ENCODE measurements around the gene PLPPR4.
"Not testable (repeated sequence)": the region's sequence is repeated elsewhere in the genome, so short reads cannot be mapped to it uniquely, and the experiment has no call there.

The PLPPR4 gene

DNA sequence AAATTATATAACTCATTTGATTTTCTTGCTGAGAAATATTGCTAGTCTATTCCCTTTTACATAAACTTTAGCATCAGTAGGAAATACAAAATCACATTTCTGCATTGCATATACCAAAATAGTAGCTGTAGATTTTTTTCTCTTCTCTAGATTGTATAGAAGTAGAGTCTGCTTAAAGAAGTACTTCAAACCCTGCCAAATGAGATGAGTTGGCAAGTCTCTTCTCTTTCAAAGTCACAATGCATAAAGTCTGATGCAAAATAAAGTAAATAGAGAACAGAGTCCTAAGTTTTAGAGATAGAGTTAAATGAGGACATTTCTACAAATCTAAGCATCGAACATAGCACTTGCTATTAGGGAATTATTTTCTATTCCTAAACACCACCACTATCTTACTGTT lies 6.4 kb downstream of the PLPPR4 start:
- DNase-seq = no peak

DNA sequence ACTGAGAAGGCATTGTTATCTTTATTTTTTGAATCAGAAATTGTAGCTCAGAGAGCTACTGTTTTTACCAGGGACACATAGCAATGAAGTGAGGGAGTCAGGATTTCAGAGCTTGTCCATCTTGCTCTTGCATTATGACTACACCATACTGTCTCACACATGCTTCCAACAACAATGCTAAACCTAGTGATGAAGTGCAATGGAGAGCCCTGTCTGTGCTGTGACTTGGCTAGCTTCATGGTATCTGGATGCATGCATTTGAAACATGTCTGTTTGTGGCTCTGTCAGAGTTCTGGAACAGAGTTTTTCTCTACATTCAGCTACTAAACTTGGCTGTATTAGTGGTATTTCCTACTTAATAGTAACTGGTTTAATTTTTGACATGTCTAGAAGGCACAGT lies 7.0 kb downstream of the PLPPR4 start:
- DNase-seq = no peak

DNA sequence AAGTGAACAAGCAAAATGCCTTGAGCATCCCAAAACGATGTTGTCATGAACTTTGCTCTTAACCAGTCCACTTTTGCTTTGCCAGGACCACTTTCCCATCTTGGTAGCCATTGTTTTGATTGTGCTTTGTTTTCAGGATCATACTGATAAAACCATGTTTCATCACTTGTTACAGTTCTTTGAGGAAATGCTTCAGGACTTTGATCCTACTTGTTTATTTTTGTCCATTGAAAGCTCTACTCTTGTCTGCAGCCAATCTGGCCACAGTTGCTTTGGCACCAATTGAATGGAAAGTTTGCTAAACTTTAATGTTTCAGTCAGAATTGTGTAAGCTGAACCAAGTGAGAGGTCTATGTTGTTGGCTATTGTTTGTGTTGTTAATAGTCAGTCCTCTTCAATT lies 12.8 kb downstream of the PLPPR4 start:
- no peak for DNase-seq

DNA sequence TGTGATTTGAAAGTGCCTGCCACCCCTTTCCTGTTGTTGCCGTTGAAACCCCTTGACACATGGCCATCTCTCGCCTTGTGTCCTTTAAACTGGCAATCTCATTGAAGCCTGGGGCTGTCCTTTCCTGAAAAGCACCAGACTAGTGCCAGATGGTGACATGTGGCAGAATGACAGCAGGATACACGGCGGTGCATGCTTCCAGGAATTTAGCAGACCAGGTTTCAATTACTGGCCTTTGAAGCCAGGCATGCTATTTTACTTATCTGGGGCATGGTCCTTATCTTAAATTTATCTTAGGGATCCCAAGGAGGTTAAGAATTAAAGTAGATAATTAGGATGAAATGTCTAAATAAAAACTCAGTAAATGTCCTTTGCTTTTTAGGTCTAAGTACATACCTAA lies 15.2 kb downstream of the PLPPR4 start:
- no peak for DNase-seq

DNA sequence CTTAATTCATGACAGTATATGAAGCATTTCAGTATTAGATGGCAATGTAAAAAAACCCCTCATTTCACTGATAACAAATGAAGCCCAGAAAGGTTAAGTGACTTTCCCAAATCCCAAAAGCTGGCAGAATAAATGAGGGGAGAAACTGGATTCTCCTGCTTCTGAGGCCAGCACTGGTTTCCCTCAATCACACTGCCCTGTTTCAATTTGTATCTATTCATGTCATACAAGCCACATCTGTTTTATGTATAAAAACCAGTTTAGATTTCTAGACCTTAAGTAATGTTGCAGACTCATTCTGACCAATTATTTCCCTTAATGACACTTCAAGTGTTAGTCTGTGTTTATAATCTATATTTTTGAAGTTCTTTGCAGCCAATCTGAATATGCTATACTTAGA lies 16.8 kb downstream of the PLPPR4 start:
- DNase-seq = no peak

DNA sequence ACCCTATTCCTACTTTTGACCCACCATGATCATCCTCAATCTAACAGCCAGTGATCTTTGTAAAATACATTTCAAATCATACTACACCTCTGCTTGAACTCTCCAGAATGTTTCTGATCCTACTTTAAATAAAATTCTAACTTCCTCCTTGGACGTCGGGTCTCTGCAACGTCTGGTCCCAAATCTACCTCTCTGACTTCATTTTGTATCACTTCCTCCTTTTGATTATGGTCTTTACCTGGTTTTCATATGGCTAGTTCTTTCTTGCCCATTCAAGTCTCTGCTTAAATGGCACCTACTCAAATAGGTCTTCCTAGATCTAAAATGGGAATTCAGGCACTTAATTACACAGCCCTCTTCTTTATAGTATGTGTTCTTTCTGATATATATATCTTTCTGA lies 18.2 kb downstream of the PLPPR4 start:
- DNase-seq = no peak

DNA sequence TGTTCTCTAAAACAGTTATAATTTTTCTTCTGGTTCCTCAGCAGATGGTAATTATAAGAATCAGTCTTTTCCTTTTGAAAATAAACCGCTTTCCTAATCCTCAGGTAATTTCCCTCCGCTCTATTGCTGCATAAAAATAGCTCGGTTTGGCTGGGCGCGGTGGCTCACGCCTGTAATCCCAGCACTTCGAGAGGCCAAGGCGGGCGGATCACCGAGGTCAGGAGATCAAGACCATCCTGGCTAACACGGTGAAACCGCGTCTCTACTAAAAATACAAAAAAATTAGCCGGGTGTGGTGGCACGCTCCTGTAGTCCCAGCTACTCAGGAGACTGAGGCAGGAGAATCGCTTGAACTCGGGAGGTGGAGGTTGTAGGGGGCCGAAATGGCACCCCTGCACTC lies 19.2 kb downstream of the PLPPR4 start:
- DNase-seq = not testable (repeated sequence)

DNA sequence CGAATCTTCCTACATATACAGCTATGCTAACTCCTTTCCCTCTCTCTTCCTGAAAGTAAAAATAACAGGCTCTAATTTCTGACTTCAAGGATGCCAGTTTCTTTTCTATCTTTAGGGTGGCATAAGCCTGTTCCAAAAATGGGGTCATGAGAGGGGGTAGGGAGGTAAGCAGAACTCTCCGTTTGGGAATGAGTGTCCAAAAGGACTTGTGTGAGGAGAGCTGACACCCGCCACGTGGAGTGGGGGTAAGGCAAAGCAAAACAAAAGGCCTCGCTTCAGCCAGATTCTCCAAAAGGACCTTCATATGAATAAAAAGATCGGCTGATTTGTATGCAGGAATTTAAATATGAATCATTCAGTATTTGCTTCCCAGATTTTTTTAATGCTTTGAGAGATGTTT lies 28.6 kb downstream of the PLPPR4 start:
- DNase-seq = no peak

DNA sequence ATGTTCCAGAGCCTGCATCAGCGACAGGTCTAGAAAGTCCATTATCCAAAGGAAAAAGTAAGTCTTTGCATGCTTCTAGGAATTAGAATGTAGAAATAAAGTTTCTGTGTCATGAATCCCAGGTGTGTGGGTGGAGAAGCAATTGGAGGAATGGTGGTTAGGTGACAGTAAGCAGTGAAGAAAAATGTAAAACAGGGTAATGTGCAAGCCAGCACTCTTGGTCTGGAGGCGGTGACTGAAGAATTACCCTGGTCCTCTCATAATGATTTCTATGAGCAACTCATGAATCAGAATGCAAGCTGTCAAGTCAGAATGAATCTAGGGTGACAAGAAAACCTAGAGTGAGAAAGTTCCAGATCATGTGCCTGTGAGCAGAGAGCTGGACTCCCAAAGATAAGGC lies 33.6 kb downstream of the PLPPR4 start:
- no peak for DNase-seq

DNA sequence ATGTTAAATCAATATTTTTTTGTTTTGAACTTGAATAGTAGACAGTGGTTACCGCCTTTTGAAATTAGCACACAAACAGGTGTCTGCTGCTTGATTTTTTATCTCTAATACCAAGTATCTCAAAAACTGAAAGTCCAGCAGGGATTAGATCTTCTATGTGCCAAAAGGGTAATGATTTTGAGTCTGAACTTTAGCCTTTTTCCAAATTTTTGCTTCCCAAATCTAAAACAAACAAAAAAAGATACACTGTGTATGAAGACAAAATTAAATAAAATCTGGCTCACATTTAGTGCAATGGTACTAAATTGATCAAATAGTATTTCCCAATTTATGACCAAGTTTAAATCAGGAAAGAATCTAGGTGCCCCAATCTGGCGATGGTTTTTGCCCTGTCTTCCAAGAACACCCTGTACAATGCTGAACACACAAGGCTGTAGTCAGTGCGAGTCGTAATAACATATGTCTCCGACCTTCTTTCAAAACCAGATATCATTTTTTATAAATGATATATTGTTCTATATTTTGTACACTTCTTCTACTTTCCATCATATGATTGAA lies 40.5 kb downstream of the PLPPR4 start:
- no peak for DNase-seq

DNA sequence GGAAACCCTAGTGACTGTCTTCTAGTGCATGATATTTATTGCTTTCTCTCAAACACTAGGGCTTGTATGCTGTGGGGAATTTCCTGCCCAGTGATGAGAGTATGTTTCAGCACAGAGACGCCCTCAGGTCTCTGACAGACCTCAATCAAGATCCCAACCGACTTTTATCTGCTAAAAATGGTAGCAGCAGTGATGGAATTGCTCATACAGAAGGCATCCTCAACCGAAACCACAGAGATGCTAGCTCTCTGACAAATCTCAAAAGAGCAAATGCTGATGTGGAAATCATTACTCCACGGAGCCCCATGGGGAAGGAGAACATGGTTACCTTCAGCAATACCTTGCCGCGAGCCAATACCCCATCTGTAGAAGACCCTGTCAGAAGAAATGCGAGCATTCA lies 41.3 kb downstream of the PLPPR4 start:
- peak; percentile 29 for DNase-seq

DNA sequence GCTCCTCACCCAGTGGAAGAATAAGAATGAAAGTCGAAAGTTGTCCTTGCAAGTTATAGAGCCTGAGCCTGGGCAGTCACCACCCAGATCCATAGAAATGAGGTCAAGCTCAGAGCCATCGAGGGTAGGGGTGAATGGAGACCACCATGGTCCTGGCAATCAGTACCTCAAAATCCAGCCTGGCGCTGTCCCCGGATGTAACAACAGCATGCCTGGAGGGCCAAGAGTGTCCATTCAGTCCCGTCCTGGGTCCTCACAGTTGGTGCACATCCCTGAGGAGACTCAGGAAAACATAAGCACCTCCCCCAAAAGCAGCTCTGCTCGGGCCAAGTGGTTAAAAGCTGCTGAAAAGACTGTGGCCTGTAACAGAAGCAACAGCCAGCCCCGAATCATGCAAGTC lies 41.8 kb downstream of the PLPPR4 start:
- DNase-seq = no peak

DNA sequence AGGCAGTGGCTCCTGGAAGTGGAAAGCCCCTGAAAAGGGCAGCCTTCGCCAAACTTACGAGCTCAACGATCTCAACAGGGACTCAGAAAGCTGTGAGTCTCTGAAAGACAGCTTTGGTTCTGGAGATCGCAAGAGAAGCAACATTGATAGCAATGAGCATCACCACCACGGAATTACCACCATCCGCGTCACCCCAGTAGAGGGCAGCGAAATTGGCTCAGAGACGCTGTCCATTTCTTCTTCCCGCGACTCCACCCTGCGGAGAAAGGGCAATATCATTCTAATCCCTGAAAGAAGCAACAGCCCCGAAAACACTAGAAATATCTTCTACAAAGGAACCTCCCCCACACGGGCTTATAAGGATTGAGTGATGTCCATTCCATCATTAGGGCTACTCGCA lies 42.4 kb downstream of the PLPPR4 start:
- no peak for DNase-seq

DNA sequence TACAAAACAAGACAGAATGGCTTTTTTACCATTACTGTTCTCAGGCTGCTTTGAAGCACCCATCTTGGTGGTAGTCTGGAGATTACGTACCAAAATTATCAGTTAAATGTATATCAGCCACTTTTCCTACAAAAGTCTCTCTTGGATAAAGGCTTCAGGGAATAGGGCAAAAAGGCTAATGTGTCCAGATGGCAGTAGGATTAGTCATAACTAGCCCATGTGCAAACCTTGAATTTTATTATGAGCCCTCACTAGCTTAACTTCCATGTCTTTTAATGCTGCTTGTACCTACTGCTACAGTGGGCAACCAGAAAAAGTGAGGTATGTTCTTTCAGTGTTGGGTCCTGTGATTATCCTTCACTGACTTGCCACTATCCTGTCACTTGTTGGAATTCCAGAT lies 51.0 kb downstream of the PLPPR4 start:
- DNase-seq = no peak

DNA sequence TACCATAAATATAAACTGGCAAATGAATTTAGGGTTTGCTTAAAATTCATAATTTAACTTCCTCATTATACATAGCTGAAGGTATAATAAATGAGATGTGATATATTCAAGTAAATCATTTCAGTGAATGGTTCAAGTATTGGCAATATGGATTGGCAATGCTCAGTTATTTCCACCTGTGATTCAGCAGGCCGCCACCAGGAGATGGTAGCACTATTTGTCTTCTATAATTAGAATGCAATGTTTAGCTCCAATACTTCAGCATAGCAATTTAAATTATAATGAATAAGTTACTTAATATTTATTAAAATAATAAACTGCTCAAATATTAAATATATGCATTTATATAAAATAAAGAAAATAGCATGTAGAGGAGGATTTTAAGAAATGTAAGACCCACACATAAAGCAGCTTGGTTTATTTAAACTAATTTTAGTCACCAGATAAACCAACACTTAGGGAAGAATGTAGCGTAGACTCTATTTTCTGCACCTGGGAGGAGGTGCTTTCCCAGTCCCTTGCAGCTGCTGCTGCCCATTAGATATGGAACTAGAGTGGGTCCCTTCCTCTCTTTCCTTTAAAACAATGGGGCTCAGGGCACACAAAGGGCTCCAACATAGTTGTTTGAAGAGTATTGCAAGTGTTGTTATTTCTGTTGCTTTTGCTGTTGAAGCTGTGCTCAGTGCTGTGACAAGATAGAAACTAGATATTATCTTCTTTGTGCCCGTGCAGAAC lies 62.1 kb downstream of the PLPPR4 start:
- DNase-seq = no peak

DNA sequence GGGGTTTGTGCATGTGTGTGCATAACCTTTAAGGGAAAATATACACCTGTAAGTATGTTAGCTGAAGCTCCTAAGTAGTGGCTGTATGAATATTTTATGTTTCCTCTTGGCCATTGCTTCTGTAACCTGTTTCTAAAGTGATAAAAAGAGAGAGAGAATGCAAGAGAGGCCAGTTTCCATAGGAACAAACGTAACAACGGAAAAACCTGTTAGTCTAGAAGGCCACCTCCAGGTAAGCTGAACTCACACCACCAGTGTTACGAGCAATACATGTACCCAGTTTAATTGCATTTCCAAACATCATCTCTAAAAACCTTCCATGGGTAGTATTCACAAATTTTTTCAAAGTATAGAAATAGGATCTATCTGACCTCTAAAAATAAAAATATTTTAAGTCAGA lies 63.1 kb downstream of the PLPPR4 start:
- no peak for DNase-seq

DNA sequence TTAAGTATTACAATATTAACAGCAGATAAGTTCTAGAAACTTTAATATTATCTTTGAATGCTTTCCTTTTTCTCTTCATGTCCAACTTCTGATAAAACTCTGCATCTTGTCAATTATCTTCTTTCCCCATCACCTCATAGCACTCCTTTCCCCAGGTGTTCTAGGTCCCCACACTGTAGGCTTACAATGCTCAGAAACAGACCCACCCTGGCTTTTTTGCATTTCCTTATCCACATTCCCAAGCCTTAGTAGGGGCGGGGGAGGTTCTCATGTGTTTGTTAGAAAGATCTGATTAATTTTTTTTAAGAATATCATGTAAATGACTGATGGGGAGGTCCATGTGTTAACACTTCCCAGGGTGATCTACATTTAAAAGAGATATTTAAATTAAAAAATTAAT lies 63.9 kb downstream of the PLPPR4 start:
- DNase-seq = no peak

DNA sequence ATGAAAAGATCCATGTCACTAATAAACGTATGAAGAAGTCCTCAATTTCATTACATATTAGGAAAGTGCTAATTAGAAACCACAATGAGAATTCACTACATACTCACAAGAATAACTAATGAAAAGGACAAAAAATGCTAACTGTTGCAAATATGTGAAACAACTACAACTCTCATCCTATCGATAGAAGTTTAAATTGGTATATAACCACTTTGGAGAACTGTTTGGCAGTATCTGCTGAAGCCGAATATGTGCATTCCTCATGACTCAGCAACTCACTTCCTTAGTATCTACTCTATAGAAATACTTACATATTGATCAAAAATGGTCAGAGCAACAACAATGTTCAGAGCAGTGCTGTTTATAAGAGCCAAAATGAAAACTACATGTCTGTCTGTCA lies 66.8 kb downstream of the PLPPR4 start:
- DNase-seq = no peak

DNA sequence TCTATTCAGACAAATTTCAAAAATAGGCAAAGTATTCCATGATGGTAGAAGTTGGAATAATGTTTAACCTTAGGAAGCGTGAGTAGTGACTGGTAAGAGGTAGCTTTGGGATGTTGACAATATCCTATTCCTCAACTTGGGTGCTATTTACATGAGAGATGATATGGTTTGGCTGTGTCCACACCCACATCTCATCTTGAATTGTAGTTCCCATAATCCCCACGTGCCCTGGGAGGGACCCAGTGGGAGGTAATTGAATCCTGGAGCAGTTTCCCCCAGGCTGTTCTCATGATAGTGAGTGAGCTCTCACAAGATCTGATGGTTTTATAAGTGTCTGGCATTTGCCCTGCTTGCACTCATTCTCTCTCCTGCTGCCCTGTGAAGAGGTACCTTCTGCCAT lies 67.3 kb downstream of the PLPPR4 start:
- DNase-seq = no peak

DNA sequence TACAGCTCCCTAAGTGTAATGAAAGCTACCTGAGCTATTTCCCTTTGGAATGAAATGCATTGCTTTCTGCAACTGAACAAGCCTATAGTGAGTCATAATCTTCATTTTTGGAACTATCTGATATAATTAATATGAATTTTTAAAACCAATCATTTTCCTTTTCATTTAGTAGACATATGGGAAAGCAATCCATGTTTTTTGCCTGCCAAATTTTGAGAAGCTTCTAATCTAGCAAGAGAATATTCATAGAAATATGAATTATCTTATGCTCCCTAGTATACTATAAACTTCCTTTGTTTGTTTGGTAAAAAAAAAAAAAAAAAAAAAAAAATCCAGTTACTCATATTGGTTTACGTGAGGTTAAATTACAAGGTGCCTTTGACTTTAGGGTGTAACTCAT lies 68.3 kb downstream of the PLPPR4 start:
- no peak for DNase-seq

DNA sequence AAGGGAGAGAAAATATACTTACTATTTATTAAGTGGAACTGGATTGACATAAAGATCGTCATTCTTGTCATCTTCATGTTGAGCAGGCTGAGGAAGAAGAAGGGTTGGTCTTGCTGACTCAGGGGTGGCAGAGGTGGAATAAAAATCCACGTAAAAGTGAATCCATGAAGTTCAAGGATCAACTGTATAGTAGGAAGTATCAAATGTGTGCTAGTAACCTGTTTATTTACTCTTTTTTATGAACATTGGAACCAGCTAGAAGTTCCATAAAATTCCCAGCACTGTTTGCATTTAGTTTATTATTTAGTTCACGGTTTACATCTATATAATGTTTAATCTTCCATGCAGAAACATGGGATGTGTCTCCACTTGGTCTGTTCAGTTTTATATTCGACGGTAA lies 70.7 kb downstream of the PLPPR4 start:
- no peak for DNase-seq

DNA sequence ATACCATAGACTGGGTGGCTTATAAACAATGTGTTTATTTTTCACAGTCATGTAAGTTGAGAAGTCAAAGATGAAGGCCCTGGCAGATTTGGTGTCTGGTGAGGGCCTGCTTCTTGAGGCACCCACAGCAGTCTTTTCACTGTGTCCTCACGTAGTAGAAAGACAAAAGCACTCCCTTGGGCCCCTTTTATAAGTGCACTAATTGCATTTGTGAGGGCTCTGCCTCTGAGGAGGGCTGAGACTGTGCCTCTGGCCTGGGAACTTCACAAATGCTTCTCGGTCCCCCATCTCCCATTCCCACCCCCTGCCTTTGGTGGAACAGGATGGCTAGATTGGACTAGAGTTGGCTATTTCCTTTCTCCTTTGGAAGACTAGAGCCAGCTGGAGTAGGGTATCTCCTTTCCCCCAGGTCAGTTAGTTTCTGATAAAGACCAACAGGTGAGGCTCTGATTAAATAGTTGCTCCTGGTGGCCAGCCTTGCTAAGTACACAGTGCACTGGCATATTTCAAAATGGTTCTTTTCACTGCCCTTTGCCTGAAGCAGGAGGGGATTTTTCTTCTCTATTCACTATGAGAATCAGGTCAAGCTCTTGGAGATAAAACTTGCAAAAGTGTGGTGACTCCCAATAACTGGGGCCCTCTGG lies 82.9 kb downstream of the PLPPR4 start:
- no peak for DNase-seq

DNA sequence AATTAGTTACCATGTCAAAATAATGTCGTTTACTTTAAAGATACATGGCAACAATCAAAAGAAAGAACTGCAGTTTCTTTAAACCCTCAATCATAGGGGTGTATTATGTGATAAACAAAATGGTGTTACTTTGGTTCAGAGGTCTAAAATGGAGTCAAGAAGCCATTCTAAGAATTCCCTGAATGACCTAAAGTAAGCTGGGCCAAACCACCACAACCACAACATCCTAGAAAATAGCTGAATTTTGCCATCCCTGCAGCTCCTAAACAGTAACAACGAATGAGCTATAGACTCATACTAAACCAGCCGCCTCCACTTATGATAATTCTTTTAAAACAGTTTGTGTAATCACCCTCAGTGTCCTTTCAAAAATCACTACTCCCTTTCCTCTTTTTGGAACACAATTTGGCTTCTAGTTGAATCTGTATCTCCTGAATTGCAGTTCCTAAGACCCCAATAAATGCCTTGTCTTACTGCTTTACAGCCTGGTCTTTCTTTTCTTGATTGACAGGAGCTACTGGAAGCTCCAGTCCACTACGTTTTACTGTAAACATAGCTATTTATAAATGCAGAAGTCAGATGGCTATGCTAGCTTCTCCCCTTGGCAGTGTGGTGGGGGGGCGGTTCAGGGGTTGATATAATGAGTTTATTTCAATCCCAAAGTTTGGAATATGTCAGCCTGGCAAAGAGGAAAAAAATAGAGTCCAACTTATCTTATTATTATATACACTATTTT lies 84.3 kb downstream of the PLPPR4 start:
- no peak for DNase-seq

DNA sequence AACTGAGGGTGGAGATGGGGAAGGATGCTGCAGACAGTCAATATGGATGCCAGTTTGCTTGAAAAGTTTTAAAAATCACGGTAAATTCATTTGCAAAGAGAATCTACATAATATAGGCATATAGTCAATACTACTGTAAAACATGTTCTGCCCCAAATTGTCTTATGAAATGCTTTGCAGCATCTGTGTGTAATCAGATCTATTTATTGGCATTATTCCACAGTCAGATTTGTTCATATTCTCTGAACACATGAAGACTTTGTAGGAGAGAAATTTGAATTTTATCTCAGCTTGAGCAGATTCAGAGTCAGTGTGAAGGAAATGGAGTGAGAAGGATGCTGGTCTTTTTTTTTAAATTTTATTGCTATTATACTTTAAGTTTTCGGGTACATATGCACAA lies 88.5 kb downstream of the PLPPR4 start:
- no peak for DNase-seq

Data from fibroblast of skin of abdomen (primary cell).